Measurements from ENCODE around the gene PYGO1. TPM values are rescaled to one million over a fixed set of nuclear protein-coding genes. Genes with fewer than 3 reads are reported as not detected.

PYGO1 gene
- total and polyA plus RNA-seq, 2 of the 8 experiments (the other 6 are each of a cell fraction or from before 2014, with no cell fraction given), result 0.50 to 1.1 TPM

DNA sequence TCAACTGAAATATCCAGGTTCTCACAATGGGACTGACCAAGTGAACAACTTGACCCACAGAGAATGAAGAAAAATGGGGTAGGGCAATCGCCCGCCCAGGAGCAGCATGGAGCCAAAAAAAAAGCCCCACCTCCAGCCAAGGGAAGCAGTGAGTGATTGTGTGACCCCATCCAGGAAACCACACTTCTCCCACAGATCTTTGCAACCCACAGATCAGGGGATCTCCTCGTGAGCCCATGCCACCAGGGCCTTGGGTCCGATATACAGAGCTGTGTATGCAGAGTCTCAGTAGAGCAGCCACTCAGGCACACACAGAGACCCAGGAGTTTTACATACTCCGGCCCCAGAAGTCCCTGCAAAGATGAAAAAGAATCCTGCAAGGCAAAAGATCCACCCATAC, 35.7 kb downstream of the PYGO1 start:
- FAIRE-seq, result no peak
- peak overlapping the region; percentile 88; the same call in 1 of the 2 replicates for H2AFZ ChIP-seq (ENCODE audit: low read length)

More for the DNA sequence above, 35.7 kb downstream of the PYGO1 start:
- TF ChIP-seq RFX5 (IDR thresholded peaks at IDR 0.05; ENCODE audit: borderline replicate concordance, low read depth, low read length), result no peak
- no peak for TF ChIP-seq SP2 (IDR thresholded peaks at IDR 0.05; ENCODE audit: low read length)
- no peak for TF ChIP-seq CBX5 (IDR thresholded peaks at IDR 0.05; ENCODE audit: low read depth, low read length)
- no peak for TF ChIP-seq E2F6 (IDR thresholded peaks at IDR 0.05)
- TF ChIP-seq KDM5A (IDR thresholded peaks at IDR 0.05; ENCODE audit: low read length), result no peak
- TF ChIP-seq, protein P1, sequence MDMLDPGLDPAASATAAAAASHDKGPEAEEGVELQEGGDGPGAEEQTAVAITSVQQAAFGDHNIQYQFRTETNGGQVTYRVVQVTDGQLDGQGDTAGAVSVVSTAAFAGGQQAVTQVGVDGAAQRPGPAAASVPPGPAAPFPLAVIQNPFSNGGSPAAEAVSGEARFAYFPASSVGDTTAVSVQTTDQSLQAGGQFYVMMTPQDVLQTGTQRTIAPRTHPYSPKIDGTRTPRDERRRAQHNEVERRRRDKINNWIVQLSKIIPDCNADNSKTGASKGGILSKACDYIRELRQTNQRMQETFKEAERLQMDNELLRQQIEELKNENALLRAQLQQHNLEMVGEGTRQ (IDR thresholded peaks at IDR 0.05; ENCODE audit: low read length), result no peak
- TF ChIP-seq SRF (IDR thresholded peaks at IDR 0.05; ENCODE audit: low read depth, low read length), result no peak
- no peak for TF ChIP-seq TCF12 (IDR thresholded peaks at IDR 0.05; ENCODE audit: low read depth, low read length)
- no peak for TF ChIP-seq SIN3A (conservative IDR thresholded peaks at IDR 0.05 in 1 of 2, IDR thresholded peaks at IDR 0.05 in 1 of 2; ENCODE audit: low read depth in 1 of 2, low read length in 2 of 2)
- no peak for TF ChIP-seq SP4 (IDR thresholded peaks at IDR 0.05; ENCODE audit: low read length)
- no peak for TF ChIP-seq RAD21 (IDR thresholded peaks at IDR 0.05 in 1 of 2, conservative IDR thresholded peaks at IDR 0.05 in 1 of 2; ENCODE audit: low read depth in 2 of 2, low read length in 2 of 2)
- WGBS, 2 experiments (ENCODE audit: extremely low coverage in 1 of 2, insufficient coverage in 1 of 2, insufficient read length in 1 of 2, insufficient replicate concordance in 2 of 2, low coverage in 1 of 2, low lambda C conversion rate in 2 of 2, missing lambda C conversion rate in 1 of 2), result 89% methylated on average over 5 of the region's 5 CpGs; no CpG with 5 or more reads in 1 of the 2 experiments
- Histone ChIP-seq H2BK15ac (ENCODE audit: low read length) (no peak overlapping the region), H3K9me3 (ENCODE audit: insufficient read depth in 2 of 2, low read depth in 1 of 2, low read length in 1 of 2) (0 out of 4 replicates have a peak, but pooled peaks cover 0 to 6% of the 10 kb centered on the region in 2 experiments), H4K5ac (ENCODE audit: insufficient read length, low read depth, low read length) (no peak overlapping the region), H3K4me2 (ENCODE audit: insufficient read depth in 1 of 2, low read depth in 2 of 2, low read length in 2 of 2) (no peak overlapping the region), H2BK120ac (replicated peaks; ENCODE audit: low read depth, low read length) (no peak overlapping the region), H3K23me2 (ENCODE audit: low read depth, low read length) (peaks cover 1% of the 10 kb centered on the region; the same call in 1 of the 2 replicates), H3K36me3 (ENCODE audit: control insufficient read depth in 2 of 4, insufficient read depth in 4 of 4, low read length in 3 of 4) (no peaks in the 10 kb centered on the region), H3K27ac (ENCODE audit: low read depth, low read length) (no peak overlapping the region), H3K4ac (replicated peaks; ENCODE audit: insufficient read length, low read depth, low read length) (no peak overlapping the region), H4K20me1 (replicated peaks in 1 of 2; ENCODE audit: control insufficient read depth in 1 of 2, insufficient read depth in 2 of 2, low read length in 2 of 2) (no peaks in the 10 kb centered on the region), H3K23ac (ENCODE audit: insufficient read length) (no peak overlapping the region), H3K56ac (replicated peaks; ENCODE audit: insufficient read length, low read depth, low read length) (no peak overlapping the region), H2BK12ac (ENCODE audit: low read depth, low read length) (no peak overlapping the region), H4K91ac (replicated peaks; ENCODE audit: insufficient read length, low read length) (no peak overlapping the region), H3K9ac (replicated peaks in 1 of 4; ENCODE audit: extremely low read depth in 1 of 4, low read depth in 3 of 4, low read length in 3 of 4) (no peak overlapping the region), H3K4me3 (ENCODE audit: extremely low read depth in 1 of 4, insufficient read depth in 2 of 4, low read depth in 3 of 4, low read length in 4 of 4) (no peak overlapping the region), H4K8ac (ENCODE audit: extremely low read depth, insufficient read depth, low read length) (no peak overlapping the region; the same call in 1 of the 2 replicates), H3K79me2 (ENCODE audit: control insufficient read depth in 1 of 2, insufficient read depth in 2 of 2, low read length in 2 of 2) (no peaks in the 10 kb centered on the region), H2AK5ac (ENCODE audit: low read depth, low read length) (no peak overlapping the region), H2BK20ac (ENCODE audit: low read length) (no peak overlapping the region), H3K79me1 (ENCODE audit: low read depth, low read length) (no peaks in the 10 kb centered on the region), H3K4me1 (replicated peaks in 1 of 4; ENCODE audit: control insufficient read depth in 3 of 4, insufficient read depth in 4 of 4, low read length in 3 of 4) (peaks cover 0 to 5% (median under 1%) of the 10 kb centered on the region in 4 experiments; a peak in 4 of 7 replicates), H3K14ac (ENCODE audit: insufficient read length) (no peak overlapping the region), H3K27me3 (replicated peaks in 1 of 4; ENCODE audit: control insufficient read depth in 3 of 4, extremely low read depth in 1 of 4, insufficient read depth in 3 of 4, low read length in 3 of 4) (no peaks in the 10 kb centered on the region), H3K18ac (ENCODE audit: extremely low read depth, low read length) (no peak overlapping the region; the same call in 1 of the 2 replicates), H2BK5ac (ENCODE audit: low read depth, low read length) (no peak overlapping the region)
- DNase-seq (ENCODE audit: low read depth in 1 of 2, low spot score in 2 of 2), result no peak
- ChIA-PET CTCF (ENCODE audit: partially characterized antibody) (interaction anchor here (0.7 kb wide), 1 partner anchor 233 kb away, joined by 4 read pairs; no protein-coding TSS in a partner anchor), POLR2A (ENCODE audit: partially characterized antibody) (no interaction called here)
